ENCODE measurements around the gene CDYL.

Gene CDYL

DNA sequence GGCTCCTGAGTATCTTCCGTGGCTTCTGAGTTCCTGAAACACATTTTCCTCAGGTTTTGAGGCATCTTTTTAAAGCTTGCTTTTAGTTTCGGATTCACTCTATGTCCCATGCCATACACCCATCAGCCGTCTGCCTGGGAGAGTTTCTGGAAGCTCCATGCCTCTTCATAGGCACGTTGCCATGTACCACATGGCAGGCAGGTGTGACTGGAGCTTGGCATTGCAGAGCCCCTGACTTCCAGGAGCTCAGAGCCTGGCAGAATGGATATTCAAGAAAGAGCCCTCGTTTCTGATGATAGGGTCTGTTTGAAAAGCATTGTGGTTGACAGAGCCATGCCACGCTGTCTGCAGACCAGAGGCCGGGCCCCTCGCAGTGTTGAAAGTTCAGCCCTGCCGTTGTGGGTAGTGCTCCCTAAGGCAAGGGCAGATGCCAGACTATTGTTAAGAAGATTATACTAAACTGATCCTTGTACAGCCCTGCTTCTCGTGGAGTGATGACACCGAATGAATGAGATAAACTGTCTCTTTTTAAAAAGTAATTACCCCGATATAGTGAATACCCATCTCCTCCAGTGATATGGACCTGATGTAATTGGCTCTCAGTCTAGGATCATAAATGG is 127.7 kb downstream of the CDYL start:
- TF ChIP-seq, protein P1, sequence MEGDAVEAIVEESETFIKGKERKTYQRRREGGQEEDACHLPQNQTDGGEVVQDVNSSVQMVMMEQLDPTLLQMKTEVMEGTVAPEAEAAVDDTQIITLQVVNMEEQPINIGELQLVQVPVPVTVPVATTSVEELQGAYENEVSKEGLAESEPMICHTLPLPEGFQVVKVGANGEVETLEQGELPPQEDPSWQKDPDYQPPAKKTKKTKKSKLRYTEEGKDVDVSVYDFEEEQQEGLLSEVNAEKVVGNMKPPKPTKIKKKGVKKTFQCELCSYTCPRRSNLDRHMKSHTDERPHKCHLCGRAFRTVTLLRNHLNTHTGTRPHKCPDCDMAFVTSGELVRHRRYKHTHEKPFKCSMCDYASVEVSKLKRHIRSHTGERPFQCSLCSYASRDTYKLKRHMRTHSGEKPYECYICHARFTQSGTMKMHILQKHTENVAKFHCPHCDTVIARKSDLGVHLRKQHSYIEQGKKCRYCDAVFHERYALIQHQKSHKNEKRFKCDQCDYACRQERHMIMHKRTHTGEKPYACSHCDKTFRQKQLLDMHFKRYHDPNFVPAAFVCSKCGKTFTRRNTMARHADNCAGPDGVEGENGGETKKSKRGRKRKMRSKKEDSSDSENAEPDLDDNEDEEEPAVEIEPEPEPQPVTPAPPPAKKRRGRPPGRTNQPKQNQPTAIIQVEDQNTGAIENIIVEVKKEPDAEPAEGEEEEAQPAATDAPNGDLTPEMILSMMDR (IDR thresholded peaks at IDR 0.05; ENCODE audit: control insufficient read depth, insufficient read depth, low read depth, low read length, missing control alignments) = no peak
- DNase-seq (ENCODE audit: low read depth) = no peak

DNA sequence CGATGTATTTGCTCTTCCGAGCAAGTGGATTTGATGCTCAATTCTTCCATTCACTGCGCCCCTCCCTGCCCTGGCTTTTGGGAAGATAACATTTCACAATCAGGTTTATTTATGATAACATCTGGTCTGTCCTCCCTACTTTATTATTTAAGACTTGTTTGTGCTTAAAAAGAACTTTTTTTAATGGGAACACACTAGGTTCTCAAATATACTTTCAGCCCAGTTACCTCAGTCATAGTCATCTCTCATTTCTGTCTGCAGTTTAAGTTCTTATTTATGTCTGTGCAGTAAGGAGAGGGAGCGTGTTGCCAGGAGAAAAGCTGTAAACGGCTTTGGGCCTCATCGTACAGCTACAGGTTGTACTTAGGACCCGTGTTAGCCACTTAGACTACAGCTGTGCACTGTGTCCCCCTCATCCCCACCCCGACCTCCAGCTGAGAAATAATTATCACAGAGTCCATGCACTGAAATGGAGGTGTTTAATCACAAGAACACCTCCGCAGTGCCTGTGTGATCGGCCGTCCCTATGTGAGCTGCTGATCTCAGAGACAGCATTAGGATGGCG is 128.3 kb downstream of the CDYL start:
- H3K4me3 ChIP-seq (ENCODE audit: control insufficient read depth, low read depth, low read length) = no peak overlapping the region
- TF ChIP-seq, protein P1 (IDR thresholded peaks at IDR 0.05; ENCODE audit: control insufficient read depth, insufficient read depth, low read depth, low read length, missing control alignments) = no peak
- no peak for DNase-seq (ENCODE audit: low read depth)

More for the DNA sequence above, 127.7 kb downstream of the CDYL start:
- no peak overlapping the region for H3K4me3 ChIP-seq (ENCODE audit: control insufficient read depth, low read depth, low read length)

DNA sequence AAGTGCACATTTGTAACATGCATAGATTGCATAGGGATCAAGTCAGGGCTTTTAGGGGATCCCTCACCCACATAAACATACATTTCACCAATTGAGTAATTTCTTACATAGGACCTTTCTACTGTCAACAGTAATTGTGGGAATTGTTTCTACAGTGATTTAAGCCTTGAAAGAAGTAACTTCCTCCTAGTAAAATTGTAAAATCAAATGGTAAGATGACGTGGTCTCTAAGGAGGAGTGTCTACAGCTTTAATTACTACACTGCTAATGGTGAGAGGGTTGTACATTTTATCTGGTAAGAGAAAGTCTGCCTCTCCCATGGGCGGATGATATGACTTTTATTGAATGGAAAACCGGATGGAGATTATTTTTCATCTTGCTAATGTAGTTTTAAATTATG is 129.6 kb downstream of the CDYL start:
- no peak overlapping the region for H3K4me3 ChIP-seq (ENCODE audit: control insufficient read depth, low read depth, low read length)
- no peak for DNase-seq (ENCODE audit: low read depth)
- TF ChIP-seq, protein P1 (IDR thresholded peaks at IDR 0.05; ENCODE audit: control insufficient read depth, insufficient read depth, low read depth, low read length, missing control alignments) = no peak

- TF ChIP-seq, protein P1 (IDR thresholded peaks at IDR 0.05; ENCODE audit: control insufficient read depth, insufficient read depth, low read depth, low read length, missing control alignments) = no peak
- no peak for DNase-seq (ENCODE audit: low read depth)
- no peak overlapping the region for H3K4me3 ChIP-seq (ENCODE audit: control insufficient read depth, low read depth, low read length)
Observed at GRCh38 chr6:4906293-4907276, 130.4 kb downstream of the CDYL start.

DNA sequence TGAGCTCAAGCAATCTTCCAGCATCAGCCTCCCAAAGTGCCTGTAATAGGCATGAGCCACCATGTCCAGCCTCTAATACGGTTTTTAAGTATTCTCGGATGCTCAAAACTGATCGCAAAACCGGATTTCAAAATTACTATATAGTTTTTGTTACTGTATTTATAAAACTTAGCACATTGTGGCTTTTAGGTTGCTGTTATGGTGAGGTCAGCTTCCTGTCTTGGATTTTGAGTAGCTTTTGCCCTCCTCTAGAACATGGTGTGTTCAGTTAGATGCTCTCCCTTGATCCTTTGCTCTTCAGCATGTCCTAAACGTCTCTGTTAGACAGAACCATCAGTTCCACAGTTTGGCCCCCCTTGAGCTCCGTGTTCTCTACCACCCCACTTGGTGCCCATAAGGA is 131.4 kb downstream of the CDYL start:
- TF ChIP-seq, protein P1 (IDR thresholded peaks at IDR 0.05; ENCODE audit: control insufficient read depth, insufficient read depth, low read depth, low read length, missing control alignments) = no peak
- no peak for DNase-seq (ENCODE audit: low read depth)
- H3K4me3 ChIP-seq (ENCODE audit: control insufficient read depth, low read depth, low read length) = no peak overlapping the region

DNA sequence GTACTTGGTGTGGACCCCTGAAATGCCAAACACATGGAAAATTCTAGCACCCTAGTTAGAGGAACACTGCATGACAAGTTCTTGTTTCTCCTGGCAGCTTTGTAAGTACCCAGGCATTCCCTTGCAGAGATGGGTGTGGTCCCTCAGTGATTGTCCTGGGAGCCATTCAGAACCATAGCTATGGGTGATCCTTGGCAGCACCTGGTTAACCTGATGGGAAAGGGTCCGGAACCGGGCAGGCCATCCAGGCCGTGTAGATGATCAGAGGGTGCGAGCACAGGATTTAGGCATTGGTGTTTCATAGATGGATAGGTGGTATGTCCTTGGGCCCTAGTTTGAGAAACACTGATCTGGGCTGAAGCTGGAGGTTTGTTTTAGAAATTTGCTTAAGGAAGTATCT is 131.9 kb downstream of the CDYL start:
- no peak for DNase-seq (ENCODE audit: low read depth)
- no peak overlapping the region for H3K4me3 ChIP-seq (ENCODE audit: control insufficient read depth, low read depth, low read length)
- TF ChIP-seq, protein P1 (IDR thresholded peaks at IDR 0.05; ENCODE audit: control insufficient read depth, insufficient read depth, low read depth, low read length, missing control alignments) = no peak
